Stimulated activated CD8-positive, alpha-beta memory T cell treated with anti-CD3 and anti-CD28 coated beads, Interleukin-15, amount 100 ng/mL, for 4 hours (primary cell): ENCODE data around the gene ACSF3.
"Not testable (repeated sequence)": the region's sequence is repeated elsewhere in the genome, so short reads cannot be mapped to it uniquely, and the experiment has no call there.

Source experiments
- DNase-seq, 2 donors: peaks; one replicate each; pipeline ENCODE4 v3.0.0-alpha.2; 2020; ENCODE audit warnings: low read depth in 2 of 2

Gene ACSF3

DNA sequence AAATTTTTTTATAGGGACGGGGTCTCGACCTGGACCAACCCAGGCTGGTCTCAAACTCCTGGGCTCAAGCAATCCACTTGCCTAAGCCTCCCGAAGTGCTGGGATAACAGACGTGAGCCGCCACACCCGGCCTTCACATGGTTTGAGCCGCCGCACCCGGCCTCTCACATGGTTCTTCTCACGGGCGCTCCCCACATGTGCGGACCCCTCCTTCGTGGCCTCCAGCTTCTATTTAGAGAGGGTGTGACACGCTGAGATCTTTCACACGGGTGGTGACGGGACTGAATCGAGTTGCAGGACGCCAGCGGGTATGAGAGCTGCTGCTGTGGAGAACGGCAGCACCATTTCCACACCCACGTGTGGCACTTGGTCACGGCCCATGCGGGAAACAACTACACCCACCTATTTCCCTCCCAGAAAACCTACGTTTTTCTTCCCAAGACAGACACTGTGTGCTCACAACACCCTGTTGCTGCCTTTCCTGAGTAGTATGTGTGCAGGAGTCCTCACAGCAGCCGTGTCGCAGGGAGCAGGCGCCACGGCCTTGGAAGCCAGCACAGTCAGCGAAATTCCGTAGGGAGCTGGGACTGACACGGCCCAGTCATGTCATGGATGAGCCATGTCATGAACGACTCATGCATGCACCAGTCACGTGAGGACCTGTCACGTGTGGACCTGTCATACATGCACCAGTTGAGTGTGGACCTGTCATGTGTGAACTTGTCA lies 20.1 kb upstream of the ACSF3 start:
- DNase-seq: no peak

DNA sequence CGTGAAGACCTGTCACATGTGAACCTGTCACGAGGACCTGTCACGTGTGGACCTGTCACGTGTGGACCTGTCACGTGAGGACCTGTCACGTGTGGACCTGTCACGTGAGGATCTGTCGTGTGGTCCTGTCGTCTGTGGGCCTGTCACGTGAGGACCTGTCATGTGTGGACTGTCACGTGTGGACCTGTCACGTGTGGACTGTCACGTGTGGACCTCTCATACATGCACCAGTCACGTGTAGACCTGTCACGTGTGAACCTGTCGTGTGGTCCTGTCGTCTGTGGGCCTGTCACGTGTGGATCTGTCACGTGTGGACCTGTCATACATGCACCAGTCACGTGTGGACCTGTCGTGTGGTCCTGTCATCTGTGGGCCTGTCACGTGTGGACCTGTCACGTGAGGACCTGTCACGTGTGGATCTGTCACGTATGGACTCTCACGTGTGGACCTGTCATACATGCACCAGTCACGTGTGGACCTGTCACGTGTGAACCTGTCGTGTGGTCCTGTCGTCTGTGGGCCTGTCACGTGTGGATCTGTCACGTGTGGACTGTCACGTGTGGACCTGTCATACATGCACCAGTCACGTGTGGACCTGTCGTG lies 19.5 kb upstream of the ACSF3 start:
- DNase-seq: not testable (repeated sequence)

DNA sequence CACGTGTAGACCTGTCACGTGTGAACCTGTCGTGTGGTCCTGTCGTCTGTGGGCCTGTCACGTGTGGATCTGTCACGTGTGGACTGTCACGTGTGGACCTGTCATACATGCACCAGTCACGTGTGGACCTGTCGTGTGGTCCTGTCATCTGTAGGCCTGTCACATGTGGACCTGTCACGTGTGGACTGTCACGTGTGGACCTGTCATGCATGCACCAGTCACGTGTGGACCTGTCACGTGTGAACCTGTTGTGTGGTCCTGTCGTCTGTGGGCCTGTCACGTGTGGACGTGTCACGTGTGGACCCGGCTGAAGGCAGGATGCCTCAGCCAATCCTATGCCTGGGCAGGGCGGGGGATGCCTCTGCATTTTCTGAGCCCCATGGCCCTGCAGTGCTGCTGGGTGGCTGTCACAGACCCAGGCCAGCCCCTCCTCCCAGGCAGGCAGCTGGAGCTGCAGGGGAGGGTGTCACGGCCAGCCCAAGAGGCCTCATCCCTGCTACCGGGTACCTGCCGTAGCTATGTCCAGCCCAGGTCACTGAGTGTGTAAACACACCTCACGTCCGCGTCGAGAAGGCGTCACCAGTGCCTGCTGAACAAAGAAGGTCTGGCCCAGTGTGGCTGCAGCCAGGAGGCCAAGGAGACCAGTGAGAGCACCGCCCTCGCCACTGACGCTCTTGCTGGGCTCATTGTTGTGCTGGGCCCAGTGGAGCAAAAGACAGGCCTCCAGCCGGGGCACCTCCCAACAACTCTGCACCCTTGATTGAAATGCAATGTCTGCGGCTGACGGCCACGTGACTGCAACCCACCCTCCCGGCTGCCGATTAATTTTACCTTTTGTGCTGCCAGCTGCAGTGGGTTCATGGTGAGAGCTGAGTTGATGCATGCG lies 18.6 kb upstream of the ACSF3 start:
- DNase-seq: no peak

DNA sequence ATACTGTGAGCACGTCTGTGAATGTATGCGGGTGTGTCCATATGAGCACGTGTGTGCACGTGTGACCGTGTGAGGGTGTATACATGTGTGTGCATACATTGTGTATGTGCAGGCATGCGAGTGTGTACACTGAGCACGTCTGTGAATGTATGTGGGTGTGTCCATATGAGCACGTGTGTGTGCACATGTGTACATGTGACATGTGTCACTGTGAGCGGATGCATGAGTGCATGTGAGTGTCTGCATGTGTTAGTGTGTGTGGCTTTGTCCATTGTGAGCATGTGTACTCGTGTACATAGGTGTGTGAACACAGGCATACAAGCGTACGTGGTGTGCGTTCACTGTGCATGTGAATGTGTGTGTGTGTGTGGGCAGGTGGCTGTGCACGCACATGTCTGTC lies 17.5 kb upstream of the ACSF3 start:
- DNase-seq: no peak

DNA sequence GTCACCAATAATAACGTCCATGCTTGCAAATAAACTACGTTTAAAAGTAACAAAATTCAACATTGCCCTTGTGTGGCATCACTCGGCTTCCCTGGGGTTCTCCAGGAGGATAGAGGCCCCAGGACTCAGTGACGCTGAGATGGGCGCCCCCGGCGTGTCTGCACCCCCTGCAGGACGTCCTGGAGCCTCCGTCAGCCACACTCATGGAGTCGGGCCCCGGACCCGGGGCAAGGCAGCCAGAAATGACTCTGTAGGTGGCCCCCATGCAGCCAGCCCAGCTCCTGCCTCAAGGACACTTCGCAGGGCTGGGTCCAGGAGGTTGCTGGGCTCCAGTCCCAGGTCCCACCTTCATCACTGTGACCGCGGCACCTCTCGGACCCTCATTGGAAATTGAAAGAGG lies 16.6 kb upstream of the ACSF3 start:
- no peak for DNase-seq

DNA sequence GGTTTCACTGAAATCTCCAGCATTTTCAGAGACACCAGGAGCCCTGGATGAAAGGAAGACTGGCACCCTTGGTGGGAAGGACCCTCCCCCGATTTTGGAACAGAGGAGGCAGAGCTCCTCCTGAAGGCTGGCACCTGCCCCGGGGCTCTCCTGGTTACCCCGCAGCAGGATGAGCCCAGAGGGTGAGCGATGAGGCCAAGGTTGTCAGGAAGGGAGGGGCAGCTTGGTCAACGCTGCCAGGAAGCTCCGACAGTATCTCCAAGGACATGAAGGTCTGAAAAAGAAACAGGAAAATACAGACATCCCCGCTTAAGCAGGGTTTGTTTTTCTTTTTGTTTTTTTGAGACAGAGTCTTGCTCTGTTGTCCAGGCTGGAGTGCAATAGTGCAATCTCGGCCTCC lies 15.5 kb upstream of the ACSF3 start:
- DNase-seq: no peak

DNA sequence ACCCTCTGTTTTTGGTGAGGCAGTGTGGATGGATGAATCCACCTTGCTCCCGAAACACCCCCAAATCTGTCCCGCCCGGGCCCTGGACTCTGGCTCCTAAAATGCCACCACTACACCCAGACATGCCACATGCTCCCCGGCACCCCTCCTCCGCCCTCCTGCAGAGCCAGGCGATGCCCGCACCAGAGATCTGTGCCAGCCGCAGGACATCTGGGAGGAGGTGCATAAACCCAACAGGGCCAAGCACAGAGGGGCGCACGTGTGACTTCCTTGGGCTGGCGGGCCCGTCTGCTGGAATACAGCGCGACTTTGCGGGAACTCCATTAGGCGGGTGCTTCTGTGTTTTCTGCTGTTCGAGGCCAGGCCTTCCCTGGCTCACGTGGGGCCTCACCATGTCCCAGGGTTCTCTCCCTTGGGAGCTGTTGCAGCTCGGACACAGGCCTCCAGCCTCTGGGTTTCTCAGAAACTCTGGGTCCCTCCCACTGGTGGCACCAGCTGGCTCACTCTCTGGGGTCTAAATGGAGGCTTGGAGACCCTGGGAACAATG lies 14.1 kb upstream of the ACSF3 start:
- DNase-seq: no peak

DNA sequence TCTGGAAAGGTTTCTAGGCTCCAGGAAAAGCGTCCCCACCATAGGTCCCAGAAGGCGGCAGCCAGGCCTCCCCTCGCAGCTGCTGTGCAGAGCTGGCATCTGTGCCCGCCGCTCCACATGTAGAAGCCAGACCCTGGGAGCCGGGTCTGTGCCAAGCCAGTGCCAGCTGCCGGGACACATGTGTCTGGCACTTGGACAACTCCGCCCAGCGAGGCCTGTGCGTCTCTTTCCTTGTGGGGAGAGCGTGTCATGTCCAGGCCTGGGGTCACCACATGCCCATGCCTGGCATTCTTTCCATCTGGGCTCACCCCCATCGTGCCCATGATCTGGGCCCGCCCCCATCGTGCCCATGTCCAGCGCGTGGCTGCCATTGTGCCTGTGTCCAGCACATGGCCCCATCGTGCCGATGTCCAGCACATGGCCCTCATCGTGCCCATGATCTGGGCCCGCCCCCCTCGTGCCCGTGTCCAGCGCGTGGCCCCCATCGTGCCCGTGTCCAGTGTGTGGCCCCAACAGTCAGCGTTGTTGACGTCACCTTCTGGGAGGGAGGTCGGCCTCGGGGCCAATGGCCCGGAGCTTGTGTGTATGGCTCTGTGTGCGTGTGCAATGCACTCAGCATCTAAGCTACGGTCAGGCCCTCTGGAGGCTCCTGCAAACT lies 13.3 kb upstream of the ACSF3 start:
- no peak for DNase-seq

DNA sequence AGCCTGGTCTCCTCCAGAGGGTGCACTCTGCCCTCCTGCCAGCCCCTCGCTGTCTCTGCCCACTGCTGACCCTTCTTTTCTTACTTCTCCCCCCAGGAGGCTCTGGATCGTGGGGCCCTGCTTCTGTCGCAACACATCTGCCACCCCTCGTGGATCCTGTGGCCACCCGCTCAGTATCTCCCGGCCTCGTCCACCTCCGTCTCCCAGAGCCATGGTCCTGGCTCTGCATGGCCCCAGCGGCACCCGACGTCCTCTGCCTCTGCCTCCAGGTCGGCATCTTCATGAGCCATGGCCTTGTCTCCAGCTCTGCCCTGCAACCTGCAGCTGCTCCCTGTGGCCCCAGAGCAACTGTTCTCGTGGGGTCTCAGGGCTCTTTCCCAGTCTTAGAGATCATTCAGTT lies 12.1 kb upstream of the ACSF3 start:
- no peak for DNase-seq

DNA sequence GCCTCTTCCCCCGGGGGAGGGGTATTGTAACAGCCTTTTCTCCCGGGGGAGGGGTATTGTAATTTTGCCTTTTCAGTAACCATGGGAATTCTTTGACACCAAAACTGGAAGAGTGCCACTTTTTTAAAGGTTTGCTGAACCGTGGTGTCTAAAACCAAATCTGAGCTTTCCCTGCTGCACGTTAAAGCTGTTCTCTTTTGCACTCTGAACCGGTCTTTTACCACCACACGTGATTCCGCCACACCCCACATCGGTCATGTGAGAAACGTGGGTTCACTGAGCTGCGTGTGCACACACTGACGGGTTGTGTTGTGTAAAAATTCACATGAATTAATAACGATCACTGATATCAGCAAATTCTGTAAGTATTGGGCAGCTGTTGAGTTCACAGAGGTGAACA lies 9.2 kb upstream of the ACSF3 start:
- DNase-seq: no peak

DNA sequence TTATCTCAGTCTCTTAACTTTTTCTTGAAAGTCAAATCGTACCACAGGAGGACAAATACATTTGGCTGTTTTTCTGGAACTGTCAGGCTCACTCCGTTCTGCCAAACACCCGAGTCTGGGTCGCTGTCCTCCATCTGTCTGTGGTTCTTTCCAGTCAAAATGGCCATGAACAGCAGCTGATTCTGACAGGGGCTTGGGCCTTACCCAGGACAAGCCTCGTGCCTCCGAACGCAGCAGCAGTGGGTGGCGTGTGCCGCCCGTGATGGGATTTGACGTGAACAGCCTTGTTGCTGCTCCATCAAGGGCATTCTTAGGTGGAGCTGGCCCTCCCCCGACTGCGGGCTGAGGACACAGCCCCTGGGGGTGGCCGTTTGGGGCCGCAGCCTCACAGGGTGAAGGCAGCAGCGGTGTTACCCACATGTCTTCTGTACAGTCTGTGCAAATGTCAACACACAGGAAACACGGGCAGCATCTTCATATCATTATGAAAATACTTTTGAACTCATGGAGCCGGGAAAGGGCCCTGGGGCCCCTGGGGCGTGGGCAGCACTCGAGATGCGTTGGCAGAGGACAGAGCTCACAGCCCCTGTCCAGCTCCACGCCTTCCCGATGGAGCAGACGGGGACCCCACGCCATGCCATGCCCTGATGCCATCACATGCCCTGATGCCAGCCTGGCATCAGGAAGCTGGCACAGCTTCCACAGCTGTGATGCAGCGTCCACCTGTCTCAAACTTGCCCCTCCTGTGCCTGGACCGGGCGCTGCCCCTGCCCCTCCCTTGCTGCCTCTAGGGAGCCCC lies 8.6 kb upstream of the ACSF3 start:
- no peak for DNase-seq

DNA sequence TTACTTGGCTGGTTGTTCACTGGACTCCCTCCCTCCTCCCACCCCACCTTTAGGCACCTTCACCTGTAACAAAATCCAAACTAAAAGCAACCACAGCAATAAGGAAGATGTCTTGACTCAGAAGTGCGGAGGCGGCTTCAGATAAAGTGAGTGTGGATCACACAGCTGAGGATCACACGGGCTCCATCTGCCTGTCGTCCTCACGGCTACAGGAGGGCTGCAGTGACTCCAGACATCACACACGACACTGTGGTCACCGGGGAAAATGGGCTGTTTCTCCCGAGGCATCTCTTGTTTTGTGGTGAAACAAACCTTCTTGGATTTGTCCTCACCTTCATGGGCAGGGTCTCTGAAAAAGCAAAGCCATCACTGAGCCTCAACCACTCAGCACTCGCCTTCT lies 7.9 kb upstream of the ACSF3 start:
- no peak for DNase-seq

DNA sequence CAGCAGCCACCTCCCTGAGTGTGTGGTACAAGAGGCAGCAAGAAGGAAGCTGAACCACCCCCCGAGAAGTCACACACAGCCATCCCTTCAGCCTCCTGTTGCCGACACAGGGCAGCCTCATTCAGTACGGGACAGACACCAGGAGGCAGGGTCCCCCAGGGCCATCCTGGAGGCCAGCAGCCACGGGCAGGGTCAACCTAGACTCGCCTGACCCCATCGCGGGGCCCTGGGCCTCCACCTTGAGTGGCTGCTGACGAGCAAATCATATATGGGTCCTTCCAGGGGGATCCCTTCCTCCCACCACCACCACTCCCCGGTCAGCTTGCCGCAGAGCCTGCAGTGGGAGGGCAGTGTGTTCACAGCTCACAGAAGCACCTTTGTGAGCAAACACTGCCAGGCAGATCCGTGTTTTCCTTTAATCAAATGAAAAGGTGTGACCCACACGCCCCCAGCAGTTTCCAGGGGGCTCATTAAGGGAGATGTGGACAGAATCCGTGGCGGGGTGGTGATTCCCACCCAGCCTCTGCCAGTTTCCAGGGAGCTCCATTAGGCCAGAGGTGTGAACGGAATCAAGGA lies 5.6 kb upstream of the ACSF3 start:
- DNase-seq: no peak

DNA sequence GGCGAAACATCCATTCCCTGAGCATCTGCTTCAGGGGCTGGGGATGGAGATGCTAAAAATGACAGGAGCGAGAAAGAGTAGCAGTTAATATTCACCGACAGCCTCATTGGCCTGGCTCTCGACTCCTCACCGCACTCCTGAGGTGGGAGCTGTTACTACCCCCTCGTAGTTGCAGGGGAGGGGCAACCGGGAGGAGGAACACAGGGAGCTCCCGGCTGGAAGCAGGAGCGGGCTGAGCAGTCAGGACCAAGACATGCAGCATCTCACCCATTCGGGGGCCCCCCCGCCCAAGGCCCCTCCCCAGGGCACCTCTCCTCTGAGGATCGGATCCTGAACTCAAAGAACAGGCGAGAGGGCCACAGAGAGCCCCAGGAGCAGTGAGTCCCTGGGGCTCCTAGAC lies 4.5 kb upstream of the ACSF3 start:
- no peak for DNase-seq

DNA sequence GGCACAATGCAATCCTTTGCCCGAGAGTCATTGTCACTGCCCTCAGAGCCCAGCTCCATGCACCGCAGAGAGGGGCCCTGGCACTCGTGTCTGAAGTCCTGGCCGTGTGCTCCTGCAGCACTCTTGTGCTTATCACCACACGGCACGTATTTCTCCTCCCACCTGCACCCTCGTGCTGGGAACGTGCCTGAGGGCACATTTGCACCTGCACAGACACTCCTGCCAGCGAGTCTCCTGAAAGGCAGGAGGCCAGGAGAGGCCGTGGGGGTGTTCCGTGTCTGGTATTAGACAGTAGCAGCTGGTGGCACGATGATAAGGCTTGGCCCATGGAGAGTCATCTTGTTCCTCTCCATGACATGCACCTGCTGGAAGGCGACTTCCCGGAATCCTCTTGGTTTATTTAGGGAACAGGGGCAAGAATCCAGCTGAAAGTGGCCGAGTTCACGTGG lies 3.4 kb upstream of the ACSF3 start:
- DNase-seq: no peak

DNA sequence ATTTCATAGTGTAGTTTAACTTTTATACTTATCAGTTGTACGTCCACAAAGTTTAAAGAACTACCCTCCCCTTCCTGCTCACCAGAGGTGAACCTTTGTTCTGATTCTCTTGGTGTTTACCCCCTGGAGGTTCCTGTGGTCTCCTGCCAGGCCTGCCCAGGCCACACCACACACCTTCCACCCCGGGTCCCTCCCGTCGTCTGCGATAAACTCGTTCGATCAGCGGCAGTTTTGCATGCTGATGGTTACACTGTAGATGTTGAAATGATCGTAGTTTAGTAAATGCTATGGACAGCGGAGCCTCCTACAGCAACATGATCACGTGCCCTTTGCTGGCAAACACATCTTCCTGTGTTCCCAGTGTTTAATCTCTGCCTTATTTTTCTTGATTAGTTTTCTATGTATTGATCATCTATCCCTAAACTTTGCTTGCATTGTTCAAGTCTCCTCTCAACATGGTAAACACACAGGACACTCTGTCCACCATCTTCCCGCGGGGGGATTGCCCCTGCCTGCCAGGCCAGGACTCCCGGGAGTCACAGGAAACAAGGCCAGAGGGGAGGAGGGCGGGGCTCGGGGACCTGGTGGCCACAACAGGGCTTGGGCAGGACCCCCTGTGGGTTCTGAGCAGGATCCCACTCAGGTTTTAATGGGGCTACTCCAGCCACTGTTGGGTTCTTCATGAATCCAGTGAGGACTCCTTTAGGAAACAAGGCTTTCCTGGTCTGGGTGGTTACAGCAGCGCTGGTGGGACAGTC lies 2.8 kb upstream of the ACSF3 start:
- no peak for DNase-seq

DNA sequence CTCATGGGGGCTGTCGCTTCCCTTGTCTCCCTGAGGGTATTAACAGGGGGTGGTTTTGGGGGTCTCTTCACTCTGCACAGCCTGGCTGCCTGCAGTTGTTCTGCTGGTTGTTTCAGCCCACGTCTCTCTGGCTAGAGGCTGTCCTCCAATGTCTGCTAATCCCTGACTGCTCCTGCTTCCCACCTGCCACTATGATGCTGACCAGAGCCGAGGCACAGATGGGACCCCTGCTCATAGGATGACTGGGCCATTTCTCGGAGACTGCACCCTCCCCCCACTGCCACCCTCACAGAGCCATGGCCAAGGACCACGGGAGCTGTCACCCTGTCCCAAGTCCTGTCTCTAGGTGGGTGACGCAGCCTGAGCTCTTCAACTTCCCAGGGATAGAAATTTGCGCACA lies 1.6 kb upstream of the ACSF3 start:
- DNase-seq: no peak

DNA sequence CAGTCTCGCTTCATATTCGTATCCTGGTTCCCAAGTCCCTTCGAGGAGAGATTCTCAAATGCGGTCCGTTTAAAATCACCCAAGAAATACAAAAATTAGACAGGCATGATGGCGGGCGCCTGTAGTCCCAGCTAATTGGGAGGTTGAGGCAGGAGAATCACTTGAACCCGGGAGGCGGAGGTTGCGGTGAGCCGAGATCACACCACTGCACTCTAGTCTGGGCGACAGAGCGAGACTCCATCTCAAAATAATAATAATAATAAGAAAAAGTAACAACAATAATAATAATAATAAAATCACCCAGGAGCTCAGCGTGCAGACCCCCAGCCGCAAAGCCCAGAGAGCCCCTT lies 425 bp upstream of the ACSF3 start:
- not testable (repeated sequence) for DNase-seq

DNA sequence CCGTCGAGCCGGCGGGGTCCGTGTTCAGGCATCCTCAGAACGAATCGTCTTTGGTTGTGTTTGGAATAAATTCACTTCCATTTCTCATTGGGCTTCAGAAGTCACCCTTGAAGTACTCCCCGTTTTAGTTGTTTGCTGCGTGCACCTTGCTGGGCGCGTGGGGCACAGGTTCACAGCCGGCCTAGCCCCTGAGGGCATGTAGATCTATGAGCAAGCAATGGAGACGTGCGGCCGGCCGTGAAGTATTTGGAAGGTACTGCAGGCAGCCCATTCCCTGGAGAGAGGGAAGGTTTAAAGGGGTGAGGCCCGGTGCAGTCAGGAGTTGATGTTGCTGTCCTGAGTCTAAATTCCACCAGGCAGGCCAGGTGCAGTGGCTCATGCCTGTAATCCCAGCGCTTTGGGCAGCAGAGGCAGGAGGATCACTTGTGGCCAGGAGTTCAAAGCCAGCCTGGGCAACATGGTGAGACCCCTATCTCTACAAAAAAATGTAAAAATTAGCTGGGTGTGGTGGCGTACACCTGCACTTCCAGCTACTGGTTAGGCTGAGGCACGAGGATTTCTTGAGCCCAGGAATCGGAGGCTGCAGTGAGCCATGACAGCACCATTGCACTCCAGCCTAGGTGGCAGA lies 714 bp downstream of the ACSF3 start:
- DNase-seq: no peak

DNA sequence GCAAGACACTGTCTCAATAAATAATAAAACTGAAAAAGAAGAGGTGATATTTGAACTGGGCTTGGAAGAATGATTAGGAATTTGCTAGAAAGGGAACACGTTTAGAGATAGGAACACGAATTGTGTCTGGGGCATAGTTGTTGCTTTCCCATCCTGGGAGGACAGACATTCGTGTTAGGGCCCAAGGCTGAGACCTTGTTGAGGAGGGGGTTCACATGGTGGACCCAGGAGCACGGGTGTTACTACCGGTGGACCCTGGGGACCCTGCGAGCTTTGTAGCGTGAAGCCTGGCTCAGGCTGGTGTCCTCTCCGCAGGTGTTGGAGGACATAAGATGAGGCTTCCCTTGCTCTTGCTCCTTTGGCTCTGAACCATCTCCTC lies 1.2 kb downstream of the ACSF3 start:
- DNase-seq: no peak
